Right lobe of liver (tissue), 4 donors: ENCODE measurements around the gene KIF3B.
"Not testable (repeated sequence)": the region's sequence is repeated elsewhere in the genome, so short reads cannot be mapped to it uniquely, and the experiment has no call there.

Experiments
- POLR2A ChIP-seq: fragments of 450-650 bp; IDR thresholded peaks from one replicate; pipeline ENCODE4 v1.6.1; 2017; ENCODE audit warnings: antibody characterized with exemption, mild to moderate bottlenecking
- TF ChIP-seq, protein P1 (sequence below), 4 donors: fragments of 200-600 bp in 3 of 4; fragments of 450-650 bp in 1 of 4; IDR thresholded peaks; one replicate each; pipeline versions ENCODE4 v1.5.1 to v1.8.0; 2016 to 2022; ENCODE audit warnings: antibody characterized with exemption in 4 of 4, mild to moderate bottlenecking in 2 of 4
- donor health status: DM: no; HTN: no; CAD: no.
- donor health status: DM: no; HTN: no; CAD: no.
- donor health status: DM: no; HTN: yes; CAD: no.

GRCh38 chr20:32380037-32380436 lies 102.6 kb downstream of the KIF3B start:
- TF ChIP-seq, protein P1, sequence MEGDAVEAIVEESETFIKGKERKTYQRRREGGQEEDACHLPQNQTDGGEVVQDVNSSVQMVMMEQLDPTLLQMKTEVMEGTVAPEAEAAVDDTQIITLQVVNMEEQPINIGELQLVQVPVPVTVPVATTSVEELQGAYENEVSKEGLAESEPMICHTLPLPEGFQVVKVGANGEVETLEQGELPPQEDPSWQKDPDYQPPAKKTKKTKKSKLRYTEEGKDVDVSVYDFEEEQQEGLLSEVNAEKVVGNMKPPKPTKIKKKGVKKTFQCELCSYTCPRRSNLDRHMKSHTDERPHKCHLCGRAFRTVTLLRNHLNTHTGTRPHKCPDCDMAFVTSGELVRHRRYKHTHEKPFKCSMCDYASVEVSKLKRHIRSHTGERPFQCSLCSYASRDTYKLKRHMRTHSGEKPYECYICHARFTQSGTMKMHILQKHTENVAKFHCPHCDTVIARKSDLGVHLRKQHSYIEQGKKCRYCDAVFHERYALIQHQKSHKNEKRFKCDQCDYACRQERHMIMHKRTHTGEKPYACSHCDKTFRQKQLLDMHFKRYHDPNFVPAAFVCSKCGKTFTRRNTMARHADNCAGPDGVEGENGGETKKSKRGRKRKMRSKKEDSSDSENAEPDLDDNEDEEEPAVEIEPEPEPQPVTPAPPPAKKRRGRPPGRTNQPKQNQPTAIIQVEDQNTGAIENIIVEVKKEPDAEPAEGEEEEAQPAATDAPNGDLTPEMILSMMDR (IDR thresholded peaks at IDR 0.05): not testable (repeated sequence)
- TF ChIP-seq POLR2A: not testable (repeated sequence)
